Measurements from ENCODE around the gene ACSS3.

DNA sequence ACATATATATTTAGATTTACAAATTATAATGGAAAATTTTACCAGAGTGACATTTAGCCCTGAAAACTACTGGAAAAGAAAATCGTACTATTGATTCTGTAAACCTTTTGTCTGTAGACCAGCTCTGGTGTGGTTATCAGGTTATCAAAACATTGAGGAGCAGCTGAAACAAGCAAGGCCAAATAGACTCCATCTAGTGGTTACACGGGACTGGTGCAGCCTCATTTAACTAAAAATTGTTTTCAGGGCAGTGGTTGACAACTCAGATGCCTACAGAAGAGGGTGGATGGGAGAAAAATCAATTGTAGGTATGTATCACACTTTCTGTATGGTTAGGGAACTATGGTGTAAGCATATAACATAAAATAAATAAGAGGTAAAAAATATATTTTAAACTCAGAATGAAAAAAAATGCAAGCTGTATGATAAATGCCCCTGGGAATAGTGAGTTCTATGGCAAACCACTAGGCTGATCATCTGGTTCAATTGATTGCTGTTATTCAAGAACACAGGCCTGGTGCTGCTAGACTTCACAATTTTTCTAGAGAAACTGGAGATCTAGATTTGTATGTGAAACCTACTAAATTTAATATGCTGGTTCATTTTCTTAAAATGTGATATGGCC, 51.2 kb downstream of the ACSS3 start:
- TF ChIP-seq, protein P1, sequence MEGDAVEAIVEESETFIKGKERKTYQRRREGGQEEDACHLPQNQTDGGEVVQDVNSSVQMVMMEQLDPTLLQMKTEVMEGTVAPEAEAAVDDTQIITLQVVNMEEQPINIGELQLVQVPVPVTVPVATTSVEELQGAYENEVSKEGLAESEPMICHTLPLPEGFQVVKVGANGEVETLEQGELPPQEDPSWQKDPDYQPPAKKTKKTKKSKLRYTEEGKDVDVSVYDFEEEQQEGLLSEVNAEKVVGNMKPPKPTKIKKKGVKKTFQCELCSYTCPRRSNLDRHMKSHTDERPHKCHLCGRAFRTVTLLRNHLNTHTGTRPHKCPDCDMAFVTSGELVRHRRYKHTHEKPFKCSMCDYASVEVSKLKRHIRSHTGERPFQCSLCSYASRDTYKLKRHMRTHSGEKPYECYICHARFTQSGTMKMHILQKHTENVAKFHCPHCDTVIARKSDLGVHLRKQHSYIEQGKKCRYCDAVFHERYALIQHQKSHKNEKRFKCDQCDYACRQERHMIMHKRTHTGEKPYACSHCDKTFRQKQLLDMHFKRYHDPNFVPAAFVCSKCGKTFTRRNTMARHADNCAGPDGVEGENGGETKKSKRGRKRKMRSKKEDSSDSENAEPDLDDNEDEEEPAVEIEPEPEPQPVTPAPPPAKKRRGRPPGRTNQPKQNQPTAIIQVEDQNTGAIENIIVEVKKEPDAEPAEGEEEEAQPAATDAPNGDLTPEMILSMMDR (IDR thresholded peaks at IDR 0.05): peak in 2 of 3 donors; percentile 13 to 38
- no peak for TF ChIP-seq POLR2A (IDR thresholded peaks at IDR 0.05)

Measured in ovary (tissue), 3 donors.